Measurements from ENCODE around the gene ATP6V0A1.

ATP6V0A1 gene

GRCh38 chr17:42467889-42468288 is 9.2 kb downstream of the ATP6V0A1 start:
- intact Hi-C loops (cut with DNase I; ENCODE audit: low total_unique reads), result no loop called here
- H3K4me3 ChIP-seq, result no peak overlapping the region
- TF ChIP-seq CTCF (IDR thresholded peaks at IDR 0.05), result no peak
- DNase-seq, result no peak
- H3K27ac ChIP-seq, result no peak overlapping the region
- no peaks in the 10 kb centered on the region for H3K9me3 ChIP-seq
- peaks cover 65 to 83% (median 71%) of the 10 kb centered on the region in 3 donors for H3K36me3 ChIP-seq
- H3K4me1 ChIP-seq, result no peaks in the 10 kb centered on the region
- H3K27me3 ChIP-seq, result no peaks in the 10 kb centered on the region

DNA sequence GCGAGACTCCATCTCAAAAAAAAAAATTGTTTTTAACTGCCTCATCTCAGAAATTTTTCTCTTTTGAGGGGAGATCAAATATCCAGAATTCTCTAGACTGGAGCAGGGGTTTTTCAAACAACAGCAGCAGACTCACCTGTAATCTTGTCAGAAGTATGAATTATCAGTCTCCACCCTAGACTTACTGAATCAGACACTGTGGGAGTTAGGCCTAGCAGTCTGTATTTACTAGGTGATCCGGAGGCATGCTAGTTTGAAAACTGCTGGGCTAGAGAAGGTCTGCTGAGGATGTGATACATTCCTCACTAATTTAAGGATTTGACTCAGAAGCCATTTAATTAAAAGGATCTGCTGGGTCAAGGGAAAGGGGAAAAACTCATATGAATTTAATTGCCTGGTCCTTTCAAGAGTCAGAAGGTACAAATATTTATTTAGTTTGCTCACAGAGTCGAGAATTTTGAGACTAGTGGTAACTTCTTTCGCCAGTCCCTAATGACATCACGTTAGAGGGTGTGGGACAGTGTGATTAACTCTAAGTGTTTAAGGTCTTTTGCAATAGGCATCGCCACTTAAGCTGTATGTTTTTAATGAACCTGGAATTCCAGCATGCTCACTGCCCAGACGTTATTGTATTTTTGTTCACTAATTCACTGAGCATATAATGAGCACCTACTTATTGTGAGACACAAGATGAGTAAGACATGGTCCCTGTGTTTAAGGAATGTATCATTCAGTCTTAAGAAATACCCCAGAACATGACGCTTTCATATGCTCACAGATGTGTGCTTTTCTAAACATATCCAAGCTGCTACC is 14.2 kb downstream of the ATP6V0A1 start:
- intact Hi-C loops (cut with DNase I; ENCODE audit: low total_unique reads), result no loop called here
- H3K36me3 ChIP-seq, result peaks cover 63 to 97% (median 77%) of the 10 kb centered on the region in 3 donors
- TF ChIP-seq CTCF (IDR thresholded peaks at IDR 0.05), result no peak
- no peak for DNase-seq
- H3K27ac ChIP-seq, result no peak overlapping the region
- H3K4me1 ChIP-seq, result no peaks in the 10 kb centered on the region
- H3K27me3 ChIP-seq, result no peaks in the 10 kb centered on the region
- H3K4me3 ChIP-seq, result no peak overlapping the region
- no peaks in the 10 kb centered on the region for H3K9me3 ChIP-seq

DNA sequence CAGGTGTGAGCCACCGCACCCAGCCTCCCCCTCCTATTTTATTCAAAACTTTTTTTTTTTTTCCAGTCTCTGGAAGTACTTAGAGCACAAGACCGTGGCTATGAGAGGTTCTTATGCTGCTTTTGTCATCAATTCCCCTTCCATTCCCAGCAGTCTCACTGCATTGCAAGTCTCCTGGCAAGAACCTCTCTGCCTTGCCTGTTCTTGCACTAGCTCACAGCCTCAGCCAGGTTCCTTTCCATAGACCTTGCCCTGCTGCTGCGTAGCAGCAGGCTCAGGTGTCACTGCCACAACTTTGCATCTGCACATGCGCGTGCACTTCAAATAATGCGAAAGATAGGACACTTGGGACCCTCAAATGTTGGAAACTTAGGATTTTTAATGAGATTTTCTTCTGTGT is 15.6 kb downstream of the ATP6V0A1 start:
- Histone ChIP-seq H3K36me3 (peaks cover 61 to 96% (median 74%) of the 10 kb centered on the region in 3 donors), H3K27ac (no peak overlapping the region), H3K27me3 (no peaks in the 10 kb centered on the region), H3K9me3 (no peaks in the 10 kb centered on the region), H3K4me3 (no peak overlapping the region), H3K4me1 (no peaks in the 10 kb centered on the region)
- intact Hi-C loops (cut with DNase I; ENCODE audit: low total_unique reads), result no loop called here
- DNase-seq, result no peak
- TF ChIP-seq CTCF (IDR thresholded peaks at IDR 0.05), result no peak

GRCh38 chr17:42475121-42475520 is 16.4 kb downstream of the ATP6V0A1 start:
- DNase-seq, result no peak
- Histone ChIP-seq H3K27ac (no peak overlapping the region), H3K36me3 (peaks cover 59 to 96% (median 74%) of the 10 kb centered on the region in 3 donors), H3K27me3 (no peaks in the 10 kb centered on the region), H3K9me3 (no peaks in the 10 kb centered on the region), H3K4me1 (no peaks in the 10 kb centered on the region), H3K4me3 (no peak overlapping the region)
- intact Hi-C loops (cut with DNase I; ENCODE audit: low total_unique reads), result no loop called here
- no peak for TF ChIP-seq CTCF (IDR thresholded peaks at IDR 0.05)

DNA sequence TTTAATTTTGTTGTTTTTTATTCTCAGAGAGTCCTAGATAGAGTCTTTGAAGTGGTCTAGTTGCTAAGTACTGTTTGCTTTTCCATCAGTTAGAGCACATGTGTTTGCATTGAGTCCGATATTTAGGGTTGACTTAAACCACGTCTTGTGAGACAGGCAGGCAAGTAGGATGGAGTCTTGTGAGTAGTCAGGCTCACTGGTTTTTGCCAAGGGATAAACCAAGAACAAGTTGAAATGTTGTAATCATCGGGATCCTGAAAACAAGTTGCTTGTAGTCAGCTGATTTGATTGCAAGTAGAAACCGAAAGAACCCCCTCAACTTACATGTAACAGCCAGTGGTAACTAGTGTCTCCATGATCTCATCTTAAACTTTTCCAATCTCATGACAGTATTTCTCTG is 17.2 kb downstream of the ATP6V0A1 start:
- Histone ChIP-seq H3K27me3 (no peaks in the 10 kb centered on the region), H3K4me3 (no peak overlapping the region), H3K9me3 (no peaks in the 10 kb centered on the region), H3K4me1 (no peaks in the 10 kb centered on the region), H3K36me3 (peaks cover 51 to 96% (median 74%) of the 10 kb centered on the region in 3 donors), H3K27ac (no peak overlapping the region)
- DNase-seq, result no peak
- intact Hi-C loops (cut with DNase I; ENCODE audit: low total_unique reads), result no loop called here
- no peak for TF ChIP-seq CTCF (IDR thresholded peaks at IDR 0.05)

All from tibial artery (tissue), 4 donors.